Measurements from ENCODE around the gene DPM2. TPM values are rescaled to one million over a fixed set of nuclear protein-coding genes. Genes with fewer than 3 reads are reported as not detected.
A peak's percentile ranks its signal among the peaks of the same experiment; 100 is the strongest.

The DPM2 gene
- total and polyA plus RNA-seq, 7 experiments from 2014 or later: 29.1 to 84.4 (median 39.5) TPM

GRCh38 chr9:127910613-127911205 lies 26.9 kb downstream of the DPM2 start:
- ChIA-PET CTCF (interaction anchor here (0.6 to 2.1 kb wide), 11 partner anchors 11 to 176 kb away, joined by 3 to 10 read pairs (median 3); partner anchors contain the start of gene TOR2A), POLR2A (interaction anchor here (0.6 kb wide), 1 partner anchor 38 kb away, joined by 3 read pairs; no protein-coding TSS in a partner anchor)
- Histone ChIP-seq H3K4me3 (ENCODE audit: low read length) (no peak overlapping the region), H3K27me3 (ENCODE audit: control insufficient read depth in 2 of 2, insufficient read depth in 2 of 2, low read length in 2 of 2) (no peaks in the 10 kb centered on the region), H3K4me1 (ENCODE audit: control insufficient read depth in 2 of 2, insufficient read depth in 2 of 2, low read length in 2 of 2) (peaks cover 26 to 33% of the 10 kb centered on the region in 2 donors), H3K36me3 (ENCODE audit: control insufficient read depth in 2 of 3, insufficient read depth in 3 of 3, low read length in 3 of 3) (peaks cover 0 to 56% (median 0%) of the 10 kb centered on the region in 3 experiments), H3K27ac (ENCODE audit: low read depth, low read length) (no peak overlapping the region), H3K9me3 (ENCODE audit: control insufficient read depth in 2 of 3, low read length in 3 of 3) (no peaks in the 10 kb centered on the region)
- intact Hi-C loops (cut with micrococcal nuclease): loop anchor here in 1 of 2 donors (1.0 kb wide), 1 partner anchor 175 kb away; the partner anchor contains the start of gene TOR2A
- peak overlapping the region in 2 of 10 donors; percentile 37 to 77 for H3K4me3 Mint-ChIP-seq
- DNase-seq: peak in 1 of 9 donors; percentile 3
- ATAC-seq: no peak
- H3K27ac Mint-ChIP-seq: peak overlapping the region; percentile 69 to 95 (median 83)
- H3K36me3 Mint-ChIP-seq: peaks cover 4 to 20% (median 7%) of the 10 kb centered on the region in 5 donors
- no peaks in the 10 kb centered on the region for H3K27me3 Mint-ChIP-seq
- H3K4me1 Mint-ChIP-seq: peaks cover 23 to 50% (median 40%) of the 10 kb centered on the region in 7 donors
- no peaks in the 10 kb centered on the region for H3K9me3 Mint-ChIP-seq

GRCh38 chr9:127909839-127910273 lies 27.8 kb downstream of the DPM2 start:
- Histone ChIP-seq H3K36me3 (ENCODE audit: control insufficient read depth in 2 of 3, insufficient read depth in 3 of 3, low read length in 3 of 3) (peaks cover 0 to 55% (median 0%) of the 10 kb centered on the region in 3 experiments), H3K4me3 (ENCODE audit: low read length) (no peak overlapping the region), H3K9me3 (ENCODE audit: control insufficient read depth in 2 of 3, low read length in 3 of 3) (no peaks in the 10 kb centered on the region), H3K27me3 (ENCODE audit: control insufficient read depth in 2 of 2, insufficient read depth in 2 of 2, low read length in 2 of 2) (no peaks in the 10 kb centered on the region), H3K27ac (ENCODE audit: low read depth, low read length) (no peak overlapping the region), H3K4me1 (ENCODE audit: control insufficient read depth in 2 of 2, insufficient read depth in 2 of 2, low read length in 2 of 2) (peaks cover 20 to 32% of the 10 kb centered on the region in 2 donors)
- H3K27ac Mint-ChIP-seq: peak overlapping the region in 5 of 9 donors; percentile 28 to 92 (median 60)
- peaks cover 24 to 51% (median 38%) of the 10 kb centered on the region in 7 donors for H3K4me1 Mint-ChIP-seq
- intact Hi-C loops (cut with micrococcal nuclease): loop anchor here (1.0 to 5.0 kb wide), 3 partner anchors 43 to 458 kb away; partner anchors contain the start of genes LRSAM1 (in 1 of the 2), RPL12 (in 1 of the 2) and TOR2A (in 1 of the 2)
- H3K4me3 Mint-ChIP-seq: no peak overlapping the region
- H3K9me3 Mint-ChIP-seq: no peaks in the 10 kb centered on the region
- CTCF ChIA-PET: interaction anchor here (0.9 to 2.1 kb wide), 8 partner anchors 12 to 175 kb away, joined by 3 to 10 read pairs (median 4); partner anchors contain the start of gene TOR2A
- POLR2A ChIA-PET: interaction anchor here (0.7 kb wide), 1 partner anchor 106 kb away, joined by 3 read pairs; no protein-coding TSS in a partner anchor
- ATAC-seq: no peak
- no peak for DNase-seq
- no peaks in the 10 kb centered on the region for H3K27me3 Mint-ChIP-seq
- H3K36me3 Mint-ChIP-seq: peaks cover 4 to 20% (median 7%) of the 10 kb centered on the region in 5 donors

DNA sequence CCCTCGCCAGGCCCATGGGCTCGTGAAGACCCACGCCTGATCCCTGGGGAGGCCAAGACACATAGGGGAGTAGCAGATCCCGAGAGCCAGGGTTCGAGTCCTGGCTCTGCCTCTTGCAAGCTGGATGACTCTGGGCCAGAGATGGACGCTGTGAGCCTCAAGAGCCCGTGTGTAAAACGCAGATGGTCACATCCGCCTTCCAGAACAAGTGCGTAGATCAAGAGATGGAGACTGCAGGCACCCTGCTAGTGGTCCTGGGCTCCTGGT lies 29.1 kb downstream of the DPM2 start:
- POLR2A ChIA-PET: interaction anchor here (1.0 kb wide), 1 partner anchor 22 kb away, joined by 3 read pairs; the partner anchor contains the start of gene PIP5KL1
- no peak overlapping the region for H3K4me3 ChIP-seq (ENCODE audit: low read length)
- ATAC-seq (no peak), DNase-seq (no peak)
- peaks cover 0 to 48% (median 0%) of the 10 kb centered on the region in 3 experiments for H3K36me3 ChIP-seq (ENCODE audit: control insufficient read depth in 2 of 3, insufficient read depth in 3 of 3, low read length in 3 of 3)
- Mint-ChIP-seq H3K27me3 (no peaks in the 10 kb centered on the region), H3K9me3 (no peaks in the 10 kb centered on the region), H3K4me1 (peaks cover 33 to 54% (median 47%) of the 10 kb centered on the region in 7 donors), H3K4me3 (no peak overlapping the region), H3K36me3 (peaks cover 4 to 21% (median 7%) of the 10 kb centered on the region in 5 donors), H3K27ac (peak overlapping the region in 4 of 9 donors; percentile 43 to 99 (median 72))
- CTCF ChIA-PET: no interaction called here
- peak overlapping the region; percentile 95 for H3K27ac ChIP-seq (ENCODE audit: low read depth, low read length)
- H3K9me3 ChIP-seq (ENCODE audit: control insufficient read depth in 2 of 3, low read length in 3 of 3): no peaks in the 10 kb centered on the region
- no peaks in the 10 kb centered on the region for H3K27me3 ChIP-seq (ENCODE audit: control insufficient read depth in 2 of 2, insufficient read depth in 2 of 2, low read length in 2 of 2)
- H3K4me1 ChIP-seq (ENCODE audit: control insufficient read depth in 2 of 2, insufficient read depth in 2 of 2, low read length in 2 of 2): peaks cover 24 to 36% of the 10 kb centered on the region in 2 donors
- intact Hi-C loops (cut with micrococcal nuclease): loop anchor here (5.0 kb wide), 2 partner anchors 41 to 456 kb away; partner anchors contain the start of genes LRSAM1 (in 1 of the 2) and RPL12 (in 1 of the 2)

DNA sequence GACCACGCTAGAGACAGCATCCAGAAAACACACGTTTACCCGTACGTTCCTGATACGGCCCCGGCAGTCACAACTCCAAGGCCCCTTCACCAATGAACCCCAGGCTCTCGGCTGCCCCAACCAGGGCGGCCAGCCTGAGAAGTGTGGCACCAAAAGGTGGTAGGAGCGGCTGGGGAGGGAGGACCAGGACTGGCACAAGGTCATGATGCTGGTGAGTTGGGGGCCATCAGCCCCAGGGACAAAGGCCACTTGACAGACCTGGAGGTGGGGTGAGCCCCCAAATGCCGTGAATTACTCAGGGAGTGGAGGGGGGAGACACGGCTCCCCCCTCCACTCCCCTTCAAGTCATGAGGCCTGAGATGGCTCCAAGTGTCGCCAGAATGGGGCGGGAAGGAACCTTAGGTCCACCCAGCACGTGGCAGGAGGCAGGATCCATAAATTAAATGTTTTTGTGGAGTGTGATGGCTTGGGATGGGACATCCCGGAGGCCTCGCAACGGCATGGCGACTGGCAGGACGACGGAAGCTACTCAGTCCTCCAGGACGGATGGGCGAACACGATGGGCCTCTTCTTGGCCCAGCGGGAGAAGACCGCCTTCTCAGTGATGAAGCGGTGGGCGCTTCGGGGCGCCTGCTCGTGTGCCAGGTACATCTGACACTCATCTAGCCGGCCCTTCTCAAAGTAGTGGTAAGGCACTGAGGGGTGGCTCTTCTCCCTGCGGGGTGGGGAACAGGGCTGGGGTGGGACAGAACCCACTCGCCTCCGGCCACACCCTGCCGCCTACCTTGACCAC lies 29.6 kb downstream of the DPM2 start:
- H3K27me3 ChIP-seq (ENCODE audit: control insufficient read depth in 2 of 2, insufficient read depth in 2 of 2, low read length in 2 of 2): no peaks in the 10 kb centered on the region
- intact Hi-C loops (cut with micrococcal nuclease): loop anchor here (5.0 kb wide), 2 partner anchors 41 to 456 kb away; partner anchors contain the start of genes LRSAM1 (in 1 of the 2) and RPL12 (in 1 of the 2)
- peaks cover 29 to 41% of the 10 kb centered on the region in 2 donors for H3K4me1 ChIP-seq (ENCODE audit: control insufficient read depth in 2 of 2, insufficient read depth in 2 of 2, low read length in 2 of 2)
- POLR2A ChIA-PET: interaction anchor here (1.0 to 7.4 kb wide), 4 partner anchors 8 to 122 kb away, joined by 3 to 81 read pairs (median 22); partner anchors contain the start of genes CDK9, PIP5KL1 and ST6GALNAC4
- H3K36me3 ChIP-seq (ENCODE audit: control insufficient read depth in 2 of 3, insufficient read depth in 3 of 3, low read length in 3 of 3): peaks cover 0 to 46% (median 0%) of the 10 kb centered on the region in 3 experiments
- Mint-ChIP-seq H3K36me3 (peaks cover 4 to 22% (median 7%) of the 10 kb centered on the region in 5 donors), H3K4me1 (peaks cover 39 to 59% (median 52%) of the 10 kb centered on the region in 7 donors), H3K9me3 (no peaks in the 10 kb centered on the region), H3K27me3 (no peaks in the 10 kb centered on the region), H3K27ac (peak overlapping the region; percentile 69 to 100 (median 99)), H3K4me3 (peak overlapping the region in 1 of 10 donors; percentile 50)
- CTCF ChIA-PET: no interaction called here
- no peaks in the 10 kb centered on the region for H3K9me3 ChIP-seq (ENCODE audit: control insufficient read depth in 2 of 3, low read length in 3 of 3)
- H3K4me3 ChIP-seq (ENCODE audit: low read length): no peak overlapping the region
- H3K27ac ChIP-seq (ENCODE audit: low read depth, low read length): peak overlapping the region; percentile 95
- ATAC-seq (no peak), DNase-seq (no peak)

DNA sequence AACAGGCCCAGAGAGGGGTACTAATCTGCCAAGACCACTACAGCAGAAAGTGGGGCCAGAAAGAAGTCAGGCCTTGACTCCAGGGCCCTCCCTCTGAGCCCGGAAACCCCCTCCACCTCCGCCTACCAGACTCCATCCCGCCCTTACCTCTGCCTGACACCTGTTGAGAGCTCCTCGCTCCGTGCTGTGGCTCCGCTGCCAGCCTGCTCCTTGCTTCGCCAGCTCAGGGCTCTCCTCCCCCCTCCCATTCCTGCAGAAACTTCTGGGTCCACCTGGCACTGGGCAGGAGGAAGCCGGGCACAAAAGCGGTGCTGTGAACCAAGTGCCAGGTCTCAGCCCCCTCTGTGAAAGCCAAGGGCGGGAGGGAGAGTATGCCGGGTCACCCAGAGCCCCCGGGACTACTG lies 31.9 kb downstream of the DPM2 start:
- H3K36me3 Mint-ChIP-seq: peaks cover 1 to 13% (median 3%) of the 10 kb centered on the region in 5 donors
- no peaks in the 10 kb centered on the region for H3K9me3 Mint-ChIP-seq
- peaks cover 0 to 26% (median 0%) of the 10 kb centered on the region in 3 experiments for H3K36me3 ChIP-seq (ENCODE audit: control insufficient read depth in 2 of 3, insufficient read depth in 3 of 3, low read length in 3 of 3)
- H3K27ac ChIP-seq (ENCODE audit: low read depth, low read length): peak overlapping the region; percentile 95
- peak overlapping the region; percentile 72 for H3K4me3 ChIP-seq (ENCODE audit: low read length)
- intact Hi-C loops (cut with micrococcal nuclease): loop anchor here (1.0 to 5.0 kb wide), 8 partner anchors 12 to 453 kb away; partner anchors contain the start of genes ST6GALNAC4 (in 2 of the 2), FPGS (in 1 of the 2), LRSAM1 (in 1 of the 2) and RPL12 (in 1 of the 2)
- peaks cover 38 to 65% (median 50%) of the 10 kb centered on the region in 7 donors for H3K4me1 Mint-ChIP-seq
- H3K4me3 Mint-ChIP-seq: peak overlapping the region; percentile 86 to 98 (median 94)
- ATAC-seq (peak; percentile 80), DNase-seq (peak in 8 of 9 donors; percentile 61 to 87 (median 72))
- peaks cover 30 to 43% of the 10 kb centered on the region in 2 donors for H3K4me1 ChIP-seq (ENCODE audit: control insufficient read depth in 2 of 2, insufficient read depth in 2 of 2, low read length in 2 of 2)
- H3K27me3 Mint-ChIP-seq: no peaks in the 10 kb centered on the region
- ChIA-PET CTCF (interaction anchor here (0.6 to 2.3 kb wide), 6 partner anchors 11 to 1210 kb away, joined by 3 to 12 read pairs (median 4); partner anchors contain the start of genes ST6GALNAC4 and TOR2A), POLR2A (interaction anchor here (0.6 to 7.4 kb wide), 26 partner anchors 9 to 355 kb away, joined by 3 to 81 read pairs (median 4); partner anchors contain the start of genes CDK9, DPM2, ENG and NAIF1)
- no peaks in the 10 kb centered on the region for H3K9me3 ChIP-seq (ENCODE audit: control insufficient read depth in 2 of 3, low read length in 3 of 3)
- no peaks in the 10 kb centered on the region for H3K27me3 ChIP-seq (ENCODE audit: control insufficient read depth in 2 of 2, insufficient read depth in 2 of 2, low read length in 2 of 2)
- peak overlapping the region; percentile 96 to 100 (median 99) for H3K27ac Mint-ChIP-seq
